ENCODE results near the gene ZRSR2.

- TF ChIP-seq POLR2A (IDR thresholded peaks at IDR 0.05) (no peak), CTCF (IDR thresholded peaks at IDR 0.05) (no peak)
These were observed 80.0 kb downstream of the ZRSR2 start for GRCh38 chrX:15870310-15870709.
